KMS-11 (cell line): ENCODE results near the gene STK32B.
"Not testable (repeated sequence)": the region's sequence is repeated elsewhere in the genome, so short reads cannot be mapped to it uniquely, and the experiment has no call there.

Source experiments
- H2AFZ ChIP-seq: fragments of 200-600 bp; sonication (generic); 2 replicates; pipeline ENCODE4 v1.6.1; 2016; ENCODE audit warnings: antibody characterized with exemption, mixed run types, low read depth
- H3K27ac ChIP-seq: fragments of 200-600 bp; sonication (generic); 2 replicates; pipeline ENCODE4 v1.6.1; 2016; ENCODE audit warnings: mild to moderate bottlenecking, mixed run types
- H3K27me3 ChIP-seq: fragments of 200-600 bp; sonication (generic); 2 replicates; pipeline ENCODE4 v1.6.1; 2017; ENCODE audit warnings: mild to moderate bottlenecking, low read depth, mixed run types, moderate library complexity; ENCODE audit not compliant: insufficient read depth
- H3K36me3 ChIP-seq: fragments of 200-600 bp; sonication (generic); 2 replicates; pipeline ENCODE4 v1.6.1; 2017; ENCODE audit warnings: mild to moderate bottlenecking, mixed run types; ENCODE audit not compliant: insufficient read depth
- H3K4me1 ChIP-seq: fragments of 200-600 bp; sonication (generic); 2 replicates; pipeline ENCODE4 v1.6.1; 2016; ENCODE audit warnings: mild to moderate bottlenecking, low read depth, mixed run types; ENCODE audit not compliant: poor library complexity, severe bottlenecking
- H3K4me2 ChIP-seq: fragments of 200-600 bp; sonication (generic); 2 replicates; pipeline ENCODE4 v1.7.0; 2016; ENCODE audit warnings: mild to moderate bottlenecking, mixed run types
- H3K4me3 ChIP-seq: fragments of 200-600 bp; sonication (generic); IDR thresholded peaks from 2 replicates; pipeline ENCODE4 v1.6.1; 2017; ENCODE audit warnings: low read depth, low read length, mixed read lengths; ENCODE audit not compliant: insufficient read depth
- H3K79me2 ChIP-seq: fragments of 200-600 bp; sonication (generic); 2 replicates; pipeline ENCODE4 v1.6.1; 2016; ENCODE audit warnings: low read depth, mixed run types; ENCODE audit not compliant: insufficient read depth
- H3K9ac ChIP-seq: fragments of 200-600 bp; sonication (generic); 2 replicates; pipeline ENCODE4 v1.6.1; 2016; ENCODE audit warnings: mild to moderate bottlenecking, mixed run types
- H4K20me1 ChIP-seq: fragments of 200-600 bp; sonication (generic); 2 replicates; pipeline ENCODE4 v1.6.1; 2016; ENCODE audit warnings: mild to moderate bottlenecking, mixed run types; ENCODE audit not compliant: insufficient read depth
- CTCF ChIP-seq: fragments of 200-600 bp; sonication (generic); conservative IDR thresholded peaks from 2 replicates; pipeline ENCODE4 v1.6.1; 2017; ENCODE audit warnings: low read depth, mild to moderate bottlenecking, antibody characterized with exemption, low read length, moderate library complexity, mixed read lengths

Gene STK32B

GRCh38 chr4:5435201-5435600, 383.9 kb downstream of the STK32B start:
- Histone ChIP-seq H3K27ac (no peak overlapping the region), H4K20me1 (no peaks in the 10 kb centered on the region), H3K4me3 (no peak overlapping the region), H3K36me3 (no peaks in the 10 kb centered on the region), H3K27me3 (no peaks in the 10 kb centered on the region), H3K4me1 (no peaks in the 10 kb centered on the region), H2AFZ (no peak overlapping the region), H3K79me2 (no peaks in the 10 kb centered on the region), H3K9ac (no peak overlapping the region), H3K4me2 (no peak overlapping the region)
- TF ChIP-seq CTCF: no peak

GRCh38 chr4:5435823-5436222, 384.5 kb downstream of the STK32B start:
- Histone ChIP-seq H3K4me3 (no peak overlapping the region), H3K36me3 (no peaks in the 10 kb centered on the region), H3K4me2 (no peak overlapping the region), H3K9ac (no peak overlapping the region), H3K79me2 (no peaks in the 10 kb centered on the region), H2AFZ (no peak overlapping the region), H3K27ac (no peak overlapping the region), H3K27me3 (no peaks in the 10 kb centered on the region), H4K20me1 (no peaks in the 10 kb centered on the region), H3K4me1 (no peaks in the 10 kb centered on the region)
- no peak for TF ChIP-seq CTCF

GRCh38 chr4:5443976-5444802, 392.9 kb downstream of the STK32B start:
- H3K9ac ChIP-seq, H3K27me3 ChIP-seq, H3K4me2 ChIP-seq, H3K36me3 ChIP-seq, H3K4me3 ChIP-seq, H3K79me2 ChIP-seq, H4K20me1 ChIP-seq, H2AFZ ChIP-seq, H3K27ac ChIP-seq, H3K4me1 ChIP-seq: not testable (repeated sequence)

GRCh38 chr4:5444918-5445517, 393.7 kb downstream of the STK32B start:
- Histone ChIP-seq H3K79me2 (no peaks in the 10 kb centered on the region), H4K20me1 (no peaks in the 10 kb centered on the region), H3K4me1 (no peaks in the 10 kb centered on the region), H3K27me3 (no peaks in the 10 kb centered on the region), H3K4me2 (no peak overlapping the region), H3K36me3 (no peaks in the 10 kb centered on the region), H3K9ac (no peak overlapping the region), H3K27ac (no peak overlapping the region), H3K4me3 (no peak overlapping the region), H2AFZ (no peak overlapping the region)
- no peak for TF ChIP-seq CTCF

- H3K36me3 ChIP-seq: no peaks in the 10 kb centered on the region
- no peaks in the 10 kb centered on the region for H3K79me2 ChIP-seq
- H3K4me3 ChIP-seq: no peak overlapping the region
- H3K4me1 ChIP-seq: no peaks in the 10 kb centered on the region
- no peak overlapping the region for H3K4me2 ChIP-seq
- H4K20me1 ChIP-seq: no peaks in the 10 kb centered on the region
- H3K27me3 ChIP-seq: no peaks in the 10 kb centered on the region
- no peak for TF ChIP-seq CTCF
- no peak overlapping the region for H3K9ac ChIP-seq
- no peak overlapping the region for H3K27ac ChIP-seq
- H2AFZ ChIP-seq: no peak overlapping the region
Observed at GRCh38 chr4:5446595-5447226, 395.4 kb downstream of the STK32B start.
